Pancreas (tissue), 10 donors: ENCODE results near the gene CSH1. TPM values are rescaled to one million over a fixed set of nuclear protein-coding genes. Genes with fewer than 3 reads are reported as not detected.
"Not testable (repeated sequence)": the region's sequence is repeated elsewhere in the genome, so short reads cannot be mapped to it uniquely, and the experiment has no call there.

Experiments
- ATAC-seq, 4 donors: fragments of 200-7000 bp; cut with Tn5 transposase; one replicate each; pipeline versions ENCODE4 v1.8.0 to v1.9.1; 2020; ENCODE audit warnings: mild to moderate bottlenecking in 4 of 4, moderate library complexity in 4 of 4
- DNase-seq, 6 donors: peaks; one replicate each; pipeline ENCODE4 v3.0.0-alpha.2; 2020
- FAIRE-seq: peaks from 2 replicates; lab custom pipeline; 2012; peaks lifted over from hg19 to GRCh38; lab: Jason Lieb, UNC
- H3K27ac ChIP-seq, 4 donors: fragments of 200-600 bp; sonication (generic); 1 replicate in 3 of 4; 2 replicates in 1 of 4; pipeline versions ENCODE4 v1.5.0 to v1.8.0; 2020
- H3K27me3 ChIP-seq, 4 donors: fragments of 200-600 bp; one replicate each; pipeline ENCODE4 v1.8.0; 2021
- H3K36me3 ChIP-seq, 3 donors: fragments of 200-600 bp; sonication (generic) in 1 of 3; one replicate each; pipeline versions ENCODE4 v1.5.0 to v1.8.0; 2020 to 2021
- H3K4me1 ChIP-seq, 3 donors: fragments of 200-600 bp; one replicate each; pipeline ENCODE4 v1.8.0; 2021
- H3K4me3 ChIP-seq, 4 donors: fragments of 200-600 bp; sonication (generic) in 2 of 4; one replicate each; pipeline versions ENCODE4 v1.5.0 to v1.8.0; 2020 to 2021
- H3K9me3 ChIP-seq, 4 donors: fragments of 200-600 bp; one replicate each; pipeline ENCODE4 v1.8.0; 2021
- WGBS, 2 donors: extraction: QIAGEN DNeasy Blood & Tissue Kit; methylation state at CpG; one replicate each; pipeline ENCODE4 v1.1.7; 2013; 5-methylcytosine and 5-hydroxymethylcytosine counted together
- intact Hi-C, 3 donors: fragments of 100-400 bp; cut with DNase I; formaldehyde crosslinking; loops; one replicate each; pipeline versions ENCODE4 v1.11.1 to v1.14.2; 2022
- polyA plus RNA-seq, 2 donors: library from polyadenylated mRNA; stranded (reverse); fragments of 200-250 nt; gene quantifications; one replicate each; pipeline ENCODE4 v1.2.3, GENCODE V29; 2013
- total RNA-seq, 6 donors: library from RNA; stranded (reverse); fragmentation: NEBNext Ultra II Directional in 4 of 6; extraction: Animal tissue kit (Norgen Biotek cat#: 25700) in 4 of 6; gene quantifications; one replicate each; pipeline versions ENCODE4 v1.2.1 to v1.2.4, GENCODE V29; 2021 to 2023
- TF ChIP-seq, protein P1 (sequence below), 4 donors: fragments of 200-600 bp; sonication (generic) in 3 of 4; IDR thresholded peaks; one replicate each; pipeline versions ENCODE4 v1.5.0 to v1.8.0; 2021; ENCODE audit warnings: antibody characterized with exemption in 4 of 4
- donor health status: healthy with polysubstance abuse.
- donor health status: DM: no; HTN: no; CAD: no; lungs with moderate emphysema.
- donor health status: DM: no; HTN: no; CAD: no.
- donor health status: control.
- donor health status: control.
- donor health status: Bipolar disorder and iron deficiency.
- donor health status: DM: yes; HTN: yes; CAD: no.
- donor health status: DM: no; HTN: no; CAD: no.
- donor health status: DM: no; HTN: no; CAD: no.
- donor health status: DM: yes; HTN: yes; CAD: no.

CSH1 gene
- total and polyA plus RNA-seq, 8 donors, result not detected

- Histone ChIP-seq H3K27me3 (no peaks in the 10 kb centered on the region), H3K4me1 (no peaks in the 10 kb centered on the region), H3K4me3 (no peak overlapping the region), H3K36me3 (no peaks in the 10 kb centered on the region), H3K27ac (no peak overlapping the region), H3K9me3 (no peaks in the 10 kb centered on the region)
- WGBS, 2 donors, result 70 to 76% methylated on average over 12 of the region's 12 CpGs
- DNase-seq (peak in 1 of 6 donors; percentile 8), FAIRE-seq (no peak), ATAC-seq (no peak)
- intact Hi-C loops, result loop anchor here in 2 of 3 donors (10.0 kb wide), 2 partner anchors 218 to 368 kb away; partner anchors contain the start of gene ERN1 (in 2 of the 2)
- TF ChIP-seq, protein P1, sequence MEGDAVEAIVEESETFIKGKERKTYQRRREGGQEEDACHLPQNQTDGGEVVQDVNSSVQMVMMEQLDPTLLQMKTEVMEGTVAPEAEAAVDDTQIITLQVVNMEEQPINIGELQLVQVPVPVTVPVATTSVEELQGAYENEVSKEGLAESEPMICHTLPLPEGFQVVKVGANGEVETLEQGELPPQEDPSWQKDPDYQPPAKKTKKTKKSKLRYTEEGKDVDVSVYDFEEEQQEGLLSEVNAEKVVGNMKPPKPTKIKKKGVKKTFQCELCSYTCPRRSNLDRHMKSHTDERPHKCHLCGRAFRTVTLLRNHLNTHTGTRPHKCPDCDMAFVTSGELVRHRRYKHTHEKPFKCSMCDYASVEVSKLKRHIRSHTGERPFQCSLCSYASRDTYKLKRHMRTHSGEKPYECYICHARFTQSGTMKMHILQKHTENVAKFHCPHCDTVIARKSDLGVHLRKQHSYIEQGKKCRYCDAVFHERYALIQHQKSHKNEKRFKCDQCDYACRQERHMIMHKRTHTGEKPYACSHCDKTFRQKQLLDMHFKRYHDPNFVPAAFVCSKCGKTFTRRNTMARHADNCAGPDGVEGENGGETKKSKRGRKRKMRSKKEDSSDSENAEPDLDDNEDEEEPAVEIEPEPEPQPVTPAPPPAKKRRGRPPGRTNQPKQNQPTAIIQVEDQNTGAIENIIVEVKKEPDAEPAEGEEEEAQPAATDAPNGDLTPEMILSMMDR (IDR thresholded peaks at IDR 0.05), result no peak
These were observed 20.3 kb upstream of the CSH1 start for GRCh38 chr17:63916566-63917185.

DNA sequence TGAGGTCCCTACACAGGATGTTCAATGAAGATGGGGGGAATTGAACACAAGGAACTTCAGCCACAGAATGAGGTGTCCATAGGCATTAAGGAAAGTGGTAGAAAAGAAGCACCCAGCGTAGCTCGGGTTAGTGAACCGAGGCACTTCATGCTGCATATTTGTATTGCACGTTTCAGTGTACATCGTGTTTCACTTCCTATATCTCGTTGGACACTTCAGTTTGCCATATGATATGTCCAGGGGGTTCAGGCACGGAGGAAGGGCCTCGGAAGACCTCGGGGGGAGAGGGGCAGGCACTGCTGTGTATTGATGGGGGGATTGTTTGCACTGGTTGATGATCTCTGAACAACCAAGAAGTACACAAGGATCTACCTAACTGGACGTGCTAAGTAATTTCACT is 19.4 kb upstream of the CSH1 start:
- H3K9me3 ChIP-seq, H3K36me3 ChIP-seq, H3K27ac ChIP-seq, FAIRE-seq, H3K4me3 ChIP-seq, H3K27me3 ChIP-seq, ATAC-seq, H3K4me1 ChIP-seq: not testable (repeated sequence)
- WGBS, 2 donors, result 50 to 62% methylated on average over 10 of the region's 10 CpGs
- DNase-seq, result peak in 1 of 6 donors; percentile 6
- intact Hi-C loops, result loop anchor here in 2 of 3 donors (10.0 kb wide), 2 partner anchors 219 to 369 kb away; partner anchors contain the start of gene ERN1 (in 2 of the 2)

GRCh38 chr17:63914471-63914870 is 18.1 kb upstream of the CSH1 start:
- Histone ChIP-seq H3K4me3 (no peak overlapping the region), H3K27me3 (no peaks in the 10 kb centered on the region), H3K36me3 (no peaks in the 10 kb centered on the region), H3K4me1 (no peaks in the 10 kb centered on the region), H3K27ac (no peak overlapping the region), H3K9me3 (no peaks in the 10 kb centered on the region)
- FAIRE-seq (no peak), DNase-seq (peak in 1 of 6 donors; percentile 20), ATAC-seq (no peak)
- 88 to 92% methylated on average over 7 of the region's 7 CpGs for WGBS, 2 donors
- TF ChIP-seq, protein P1 (IDR thresholded peaks at IDR 0.05), result no peak
- intact Hi-C loops, result loop anchor here in 2 of 3 donors (10.0 kb wide), 2 partner anchors 220 to 370 kb away; partner anchors contain the start of gene ERN1 (in 2 of the 2)

- peak in 2 of 6 donors; percentile 46 to 65 for DNase-seq
These were observed 15.3 kb upstream of the CSH1 start for GRCh38 chr17:63911657-63912100.

GRCh38 chr17:63911041-63911635 is 14.8 kb upstream of the CSH1 start, which contains the start of gene CSHL1:
TSS of gene CSHL1 (minus strand) at chr17:63911258. CDS start at chr17:63911196, 62 bp downstream.
- H3K4me1 ChIP-seq, result no peaks in the 10 kb centered on the region
- H3K27ac ChIP-seq, result no peak within 1 kb of the TSS
- no peak within 1 kb of the TSS for H3K4me3 ChIP-seq
- WGBS, 2 donors, result 59 to 66% methylated on average over 15 of the region's 15 CpGs
- intact Hi-C loops, result loop anchor here in 2 of 3 donors (10.0 kb wide), 2 partner anchors 224 to 374 kb away; partner anchors contain the start of gene ERN1 (in 2 of the 2)
- FAIRE-seq (no peak), ATAC-seq (no peak), DNase-seq (peak in 2 of 6 donors; percentile 28 to 35)
- no peaks in the 10 kb centered on the region for H3K27me3 ChIP-seq
- no peaks in the 10 kb centered on the region for H3K36me3 ChIP-seq
- H3K9me3 ChIP-seq, result no peaks in the 10 kb centered on the region
- TF ChIP-seq, protein P1 (IDR thresholded peaks at IDR 0.05), result no peak

More at GRCh38 chr17:63911657-63912100, 15.3 kb upstream of the CSH1 start:
- Histone ChIP-seq H3K4me1 (no peaks in the 10 kb centered on the region), H3K9me3 (no peaks in the 10 kb centered on the region), H3K36me3 (no peaks in the 10 kb centered on the region), H3K27me3 (no peaks in the 10 kb centered on the region), H3K4me3 (no peak overlapping the region), H3K27ac (no peak overlapping the region)
- 37% methylated on average over 8 of the region's 8 CpGs for whole genome bisulfite sequencing, 2 donors
- peak in 3 of 4 donors; percentile 76 to 87 (median 77) for ATAC-seq
- intact Hi-C loops, result loop anchor here in 2 of 3 donors (10.0 kb wide), 2 partner anchors 223 to 373 kb away; partner anchors contain the start of gene ERN1 (in 2 of the 2)
- TF ChIP-seq, protein P1 (IDR thresholded peaks at IDR 0.05), result peak; percentile 65 to 83 (median 82)
- FAIRE-seq, result no peak
